OCI-LY7 (cell line): ENCODE results near the gene PPIL3. TPM values are rescaled to one million over a fixed set of nuclear protein-coding genes. Genes with fewer than 3 reads are reported as not detected.

Source experiments
- BruUV-seq: library from RNA; stranded (reverse); fragments of 400-500 nt; replicated peaks from 2 replicates; lab custom pipeline; 2021; lab: Mats Ljungman, UMichigan
- CTCF ChIA-PET: fragments of 300-600 bp; sonication (Branson Sonifier 250); formaldehyde crosslinking; loops from one replicate; lab custom pipeline; 2022; ENCODE audit warnings: antibody characterized with exemption; ENCODE audit not compliant: unreplicated experiment; lab: Charles Lee
- POLR2A ChIA-PET: fragments of 300-600 bp; sonication (Branson Sonifier 250); formaldehyde crosslinking; loops from one replicate; lab custom pipeline; 2022; ENCODE audit warnings: antibody characterized with exemption; lab: Charles Lee
- DNase-seq: peaks from one replicate; pipeline ENCODE4 v3.0.0-alpha.2; 2015; ENCODE audit warnings: low spot score
- H2AFZ ChIP-seq: fragments of 200-600 bp; sonication (generic), shearing (Covaris generic); 2 replicates; pipeline ENCODE4 v1.6.1; 2014; ENCODE audit warnings: mild to moderate bottlenecking, antibody characterized with exemption, low read length, moderate library complexity
- H3K27ac ChIP-seq: fragments of 200-600 bp; sonication (generic); 2 replicates; pipeline ENCODE4 v1.5.1; 2014; ENCODE audit warnings: mixed run types, low read depth, mild to moderate bottlenecking, moderate library complexity, low read length, inconsistent platforms; ENCODE audit not compliant: poor library complexity, severe bottlenecking
- H3K36me3 ChIP-seq: fragments of 200-600 bp; sonication (generic); 2 replicates; pipeline ENCODE4 v1.6.1; 2014; ENCODE audit warnings: mild to moderate bottlenecking, antibody characterized with exemption, low read length, moderate library complexity, mixed read lengths; ENCODE audit not compliant: insufficient read depth
- H3K4me1 ChIP-seq: fragments of 200-600 bp; sonication (generic); 2 replicates; pipeline ENCODE4 v1.5.1; 2014; ENCODE audit warnings: mild to moderate bottlenecking, low read length; ENCODE audit not compliant: insufficient read depth, poor library complexity, severe bottlenecking
- H3K4me2 ChIP-seq: fragments of 200-600 bp; sonication (generic); 2 replicates; pipeline ENCODE4 v1.6.1; 2014; ENCODE audit warnings: mild to moderate bottlenecking, low read length
- H3K4me3 ChIP-seq: fragments of 200-600 bp; sonication (generic); 2 replicates; pipeline ENCODE4 v1.5.1; 2014; ENCODE audit warnings: mild to moderate bottlenecking, low read depth, low read length; ENCODE audit not compliant: poor library complexity, severe bottlenecking
- H3K79me2 ChIP-seq: fragments of 200-600 bp; sonication (generic); 2 replicates; pipeline ENCODE4 v1.6.1; 2016; ENCODE audit warnings: low read depth, mild to moderate bottlenecking, low read length, moderate library complexity, mixed read lengths; ENCODE audit not compliant: insufficient read depth
- H3K9me2 ChIP-seq: fragments of 200-600 bp; sonication (generic); 2 replicates; pipeline ENCODE4 v1.6.1; 2016; ENCODE audit warnings: mild to moderate bottlenecking, low read length, mixed read lengths; ENCODE audit not compliant: insufficient read depth
- H3K9me3 ChIP-seq: fragments of 200-600 bp; sonication (generic); 2 replicates; pipeline ENCODE4 v1.6.1; 2014; ENCODE audit warnings: mild to moderate bottlenecking, mixed run types, low read length, mixed read lengths
- H4K20me1 ChIP-seq: fragments of 200-600 bp; sonication (generic); 2 replicates; pipeline ENCODE4 v1.6.1; 2014; ENCODE audit warnings: mild to moderate bottlenecking, antibody characterized with exemption, low read length, moderate library complexity, mixed read lengths; ENCODE audit not compliant: insufficient read depth
- EZH2phosphoT487 ChIP-seq: fragments of 200-600 bp; sonication (generic); IDR thresholded peaks from 2 replicates; pipeline ENCODE4 v1.6.1; 2018; ENCODE audit warnings: low read depth, borderline replicate concordance, mild to moderate bottlenecking, mixed run types, antibody characterized with exemption, low read length, moderate library complexity, mixed read lengths
- intact Hi-C: fragments of 100-400 bp; cut with micrococcal nuclease; formaldehyde crosslinking; loops from one replicate; pipeline ENCODE4 v1.10.0; 2022; ENCODE audit not compliant: unreplicated experiment
- total RNA-seq, 2 experiments: library from RNA; depleted of rRNA in 1 of 2; stranded (reverse); fragments of >200 nt in 1 of 2; shearing (Covaris generic) in 1 of 2; gene quantifications; 2 replicates each; pipeline ENCODE4 v1.2.3, GENCODE V29; 2014 to 2022
- TF ChIP-seq, protein P1 (sequence below): fragments of 200-600 bp; sonication (generic); conservative IDR thresholded peaks from 2 replicates; pipeline ENCODE4 v1.5.1; 2014; ENCODE audit warnings: mild to moderate bottlenecking, antibody characterized with exemption, low read length, moderate library complexity, mixed read lengths

Gene PPIL3
- total RNA-seq, 2 experiments from 2014 or later: 49.4 to 75.0 TPM

DNA sequence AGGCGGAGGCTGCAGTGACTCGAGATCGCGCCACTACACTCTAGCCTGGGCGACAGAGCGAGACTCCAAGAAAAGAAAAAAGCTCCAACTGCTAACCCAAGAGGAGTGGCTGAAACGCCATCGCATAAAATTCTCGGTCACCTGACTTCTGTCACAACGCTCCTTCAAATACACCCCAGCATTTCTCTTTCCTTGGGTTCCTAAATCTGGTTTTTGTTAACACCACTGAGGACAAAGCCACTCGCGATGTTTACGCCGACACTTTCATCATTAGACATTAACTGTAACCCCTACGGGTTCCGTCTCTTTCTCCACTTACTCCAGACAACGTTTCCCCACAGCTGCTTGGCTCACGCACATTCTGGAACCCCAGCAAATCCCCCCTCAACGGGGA is 25.1 kb downstream of the PPIL3 start:
- intact Hi-C loops: loop anchor here (1.0 to 2.0 kb wide), 3 partner anchors 26 to 151 kb away; partner anchors contain the start of genes NIF3L1 and PPIL3
- H3K4me1 ChIP-seq: peaks cover 25% of the 10 kb centered on the region
- peak; percentile 40 for DNase-seq
- ChIA-PET POLR2A (interaction anchor here (0.6 to 2.6 kb wide), 10 partner anchors 11 to 207 kb away, joined by 3 to 22 read pairs (median 3); partner anchors contain the start of genes NIF3L1 and PPIL3), CTCF (no interaction called here)
- peak overlapping the region; percentile 86; the same call in 1 of the 2 replicates for H2AFZ ChIP-seq
- peak overlapping the region; percentile 89 for H3K27ac ChIP-seq
- no TSS peak for BruUV-seq
- peak overlapping the region; percentile 88 for H3K4me2 ChIP-seq
- H3K9me2 ChIP-seq: no peaks in the 10 kb centered on the region
- peaks cover 53% of the 10 kb centered on the region for H3K79me2 ChIP-seq
- no peak for TF ChIP-seq EZH2phosphoT487
- TF ChIP-seq, protein P1, sequence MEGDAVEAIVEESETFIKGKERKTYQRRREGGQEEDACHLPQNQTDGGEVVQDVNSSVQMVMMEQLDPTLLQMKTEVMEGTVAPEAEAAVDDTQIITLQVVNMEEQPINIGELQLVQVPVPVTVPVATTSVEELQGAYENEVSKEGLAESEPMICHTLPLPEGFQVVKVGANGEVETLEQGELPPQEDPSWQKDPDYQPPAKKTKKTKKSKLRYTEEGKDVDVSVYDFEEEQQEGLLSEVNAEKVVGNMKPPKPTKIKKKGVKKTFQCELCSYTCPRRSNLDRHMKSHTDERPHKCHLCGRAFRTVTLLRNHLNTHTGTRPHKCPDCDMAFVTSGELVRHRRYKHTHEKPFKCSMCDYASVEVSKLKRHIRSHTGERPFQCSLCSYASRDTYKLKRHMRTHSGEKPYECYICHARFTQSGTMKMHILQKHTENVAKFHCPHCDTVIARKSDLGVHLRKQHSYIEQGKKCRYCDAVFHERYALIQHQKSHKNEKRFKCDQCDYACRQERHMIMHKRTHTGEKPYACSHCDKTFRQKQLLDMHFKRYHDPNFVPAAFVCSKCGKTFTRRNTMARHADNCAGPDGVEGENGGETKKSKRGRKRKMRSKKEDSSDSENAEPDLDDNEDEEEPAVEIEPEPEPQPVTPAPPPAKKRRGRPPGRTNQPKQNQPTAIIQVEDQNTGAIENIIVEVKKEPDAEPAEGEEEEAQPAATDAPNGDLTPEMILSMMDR: no peak
- peaks cover 48% of the 10 kb centered on the region for H3K36me3 ChIP-seq
- H3K9me3 ChIP-seq: no peaks in the 10 kb centered on the region
- peaks cover 27% of the 10 kb centered on the region; the same call in 1 of the 2 replicates for H4K20me1 ChIP-seq
- H3K4me3 ChIP-seq: peak overlapping the region; percentile 82

DNA sequence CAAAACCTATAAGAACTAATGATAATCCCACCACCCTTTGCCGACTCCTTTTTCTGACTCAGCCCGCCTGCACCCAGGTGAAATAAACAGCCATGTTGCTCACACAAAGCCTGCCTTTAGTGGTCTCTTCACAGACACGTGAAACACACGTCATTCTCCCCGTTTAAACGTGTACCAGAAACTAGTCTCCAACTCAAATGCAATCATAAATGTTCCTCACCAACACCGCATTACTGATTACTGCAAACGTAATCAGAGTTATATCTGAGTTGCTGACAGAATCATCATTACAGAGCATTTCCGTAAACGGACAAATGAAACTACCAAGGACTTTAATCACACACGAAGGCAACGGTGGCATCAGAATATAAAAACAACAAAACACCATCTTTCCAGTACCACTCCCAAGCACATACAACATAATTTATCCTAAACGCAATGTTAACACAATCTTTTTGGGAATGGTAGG is 26.3 kb downstream of the PPIL3 start:
- Histone ChIP-seq H3K27ac (peak overlapping the region; percentile 89), H3K9me3 (no peaks in the 10 kb centered on the region), H4K20me1 (peaks cover 27% of the 10 kb centered on the region; the same call in 1 of the 2 replicates), H3K9me2 (no peaks in the 10 kb centered on the region), H3K4me1 (peaks cover 22% of the 10 kb centered on the region), H3K79me2 (peaks cover 65% of the 10 kb centered on the region), H2AFZ (no peak overlapping the region), H3K4me3 (peak overlapping the region; percentile 82), H3K4me2 (peak overlapping the region; percentile 88), H3K36me3 (peaks cover 60% of the 10 kb centered on the region)
- TF ChIP-seq, protein P1: no peak
- no peak for TF ChIP-seq EZH2phosphoT487
- ChIA-PET CTCF (no interaction called here), POLR2A (no interaction called here)
- peak; percentile 63 for DNase-seq
- intact Hi-C loops: loop anchor here (2.0 kb wide), 2 partner anchors 50 to 150 kb away; no protein-coding TSS in a partner anchor
- BruUV-seq: TSS peak; percentile 48

DNA sequence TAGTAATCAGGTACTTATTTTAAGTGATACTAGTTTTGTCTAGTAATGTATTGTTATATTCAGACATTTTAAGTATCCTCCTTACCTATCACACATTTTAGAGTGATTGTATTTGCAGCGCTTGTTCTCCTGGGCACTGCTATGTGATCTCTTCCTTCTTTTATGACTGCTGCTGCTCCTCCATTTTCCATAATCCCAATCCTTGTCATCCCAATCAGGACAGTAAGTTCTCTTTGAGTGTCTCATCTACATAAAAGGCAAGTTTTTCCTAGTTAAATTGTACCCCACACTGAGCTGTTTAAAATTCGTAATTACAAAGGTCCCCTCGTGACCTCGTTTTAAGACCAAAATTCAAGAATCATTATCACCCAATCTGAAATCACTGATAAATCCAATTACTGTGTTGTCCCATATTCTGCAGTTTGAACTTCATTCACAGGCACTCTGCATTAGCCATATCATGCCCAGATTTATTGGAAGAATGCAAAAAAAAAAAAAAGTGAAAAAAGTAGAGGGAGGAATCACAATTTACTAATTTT is 27.2 kb downstream of the PPIL3 start:
- Histone ChIP-seq H3K79me2 (peaks cover 73% of the 10 kb centered on the region), H3K9me2 (no peaks in the 10 kb centered on the region), H3K27ac (no peak overlapping the region), H2AFZ (no peak overlapping the region), H4K20me1 (peaks cover 27% of the 10 kb centered on the region; the same call in 1 of the 2 replicates), H3K4me3 (peak overlapping the region; percentile 82), H3K9me3 (no peaks in the 10 kb centered on the region), H3K4me1 (peaks cover 22% of the 10 kb centered on the region), H3K4me2 (peak overlapping the region; percentile 88), H3K36me3 (peaks cover 69% of the 10 kb centered on the region)
- BruUV-seq: no TSS peak
- POLR2A ChIA-PET: interaction anchor here (0.7 kb wide), 1 partner anchor 48 kb away, joined by 4 read pairs; no protein-coding TSS in a partner anchor
- no peak for TF ChIP-seq EZH2phosphoT487
- TF ChIP-seq, protein P1: no peak
- CTCF ChIA-PET: no interaction called here
- intact Hi-C loops: loop anchor here (2.0 kb wide), 2 partner anchors 49 to 149 kb away; no protein-coding TSS in a partner anchor
- DNase-seq: no peak
